ENCODE results near the gene TOR2A. TPM values are rescaled to one million over a fixed set of nuclear protein-coding genes. Genes with fewer than 3 reads are reported as not detected.

Gene TOR2A
- total RNA-seq, 4 donors from 2014 or later: 5.9 to 8.9 (median 7.6) TPM

- WGBS, 2 donors (ENCODE audit: low coverage in 1 of 2): no CpG with 5 or more reads among the region's 19 CpGs
- no peak for ATAC-seq
- Histone ChIP-seq H3K27me3 (no peaks in the 10 kb centered on the region), H3K4me1 (peaks cover 0 to 22% (median 11%) of the 10 kb centered on the region in 3 donors), H3K27ac (no peak overlapping the region), H3K4me3 (peak overlapping the region in 1 of 2 donors; percentile 78), H3K36me3 (peaks cover 0 to 13% of the 10 kb centered on the region in 2 donors), H3K9me3 (no peaks in the 10 kb centered on the region)
- TF ChIP-seq POLR2A (IDR thresholded peaks at IDR 0.05) (no peak), CTCF (IDR thresholded peaks at IDR 0.05) (no peak), EP300 (IDR thresholded peaks at IDR 0.05) (no peak), POLR2AphosphoS5 (IDR thresholded peaks at IDR 0.05) (no peak)
These were observed 20.9 kb downstream of the TOR2A start for GRCh38 chr9:127714020-127714750.

- no peak overlapping the region for H3K4me3 ChIP-seq
- H3K27me3 ChIP-seq: no peaks in the 10 kb centered on the region
- TF ChIP-seq POLR2A (IDR thresholded peaks at IDR 0.05) (no peak), EP300 (IDR thresholded peaks at IDR 0.05) (no peak), POLR2AphosphoS5 (IDR thresholded peaks at IDR 0.05) (no peak), CTCF (IDR thresholded peaks at IDR 0.05) (no peak)
- peaks cover 0 to 22% (median 11%) of the 10 kb centered on the region in 3 donors for H3K4me1 ChIP-seq
- no peak for ATAC-seq
- H3K27ac ChIP-seq: no peak overlapping the region
- H3K36me3 ChIP-seq: peaks cover 0 to 13% of the 10 kb centered on the region in 2 donors
- H3K9me3 ChIP-seq: no peaks in the 10 kb centered on the region
- 100% methylated on average over 6 of the region's 10 CpGs; no CpG with 5 or more reads in 1 of the 2 donors for WGBS, 2 donors (ENCODE audit: low coverage in 1 of 2)
These were observed 22.2 kb downstream of the TOR2A start for GRCh38 chr9:127712867-127713266.

- no peak for TF ChIP-seq POLR2AphosphoS5 (IDR thresholded peaks at IDR 0.05)
- TF ChIP-seq POLR2A (IDR thresholded peaks at IDR 0.05): no peak
- no peak for TF ChIP-seq EP300 (IDR thresholded peaks at IDR 0.05)
- no peak for TF ChIP-seq CTCF (IDR thresholded peaks at IDR 0.05)
These were observed 22.7 kb downstream of the TOR2A start for GRCh38 chr9:127712371-127712770.

GRCh38 chr9:127711831-127712274 lies 23.2 kb downstream of the TOR2A start:
- no peaks in the 10 kb centered on the region for H3K27me3 ChIP-seq
- no peak for TF ChIP-seq POLR2A (IDR thresholded peaks at IDR 0.05)
- TF ChIP-seq CTCF (IDR thresholded peaks at IDR 0.05): no peak
- no peak for TF ChIP-seq POLR2AphosphoS5 (IDR thresholded peaks at IDR 0.05)
- TF ChIP-seq EP300 (IDR thresholded peaks at IDR 0.05): no peak
- H3K9me3 ChIP-seq: no peaks in the 10 kb centered on the region
- peaks cover 0 to 13% of the 10 kb centered on the region in 2 donors for H3K36me3 ChIP-seq
- ATAC-seq: no peak
- H3K4me3 ChIP-seq: no peak overlapping the region
- WGBS, 2 donors (ENCODE audit: low coverage in 1 of 2): no CpG with 5 or more reads among the region's 11 CpGs
- no peak overlapping the region for H3K27ac ChIP-seq
- peaks cover 0 to 22% (median 11%) of the 10 kb centered on the region in 3 donors for H3K4me1 ChIP-seq

More at GRCh38 chr9:127712371-127712770, 22.7 kb downstream of the TOR2A start:
- Histone ChIP-seq H3K27me3 (no peaks in the 10 kb centered on the region), H3K9me3 (no peaks in the 10 kb centered on the region), H3K4me1 (peaks cover 0 to 22% (median 11%) of the 10 kb centered on the region in 3 donors), H3K36me3 (peaks cover 0 to 13% of the 10 kb centered on the region in 2 donors), H3K27ac (no peak overlapping the region), H3K4me3 (no peak overlapping the region)
- ATAC-seq: no peak
- WGBS, 2 donors (ENCODE audit: low coverage in 1 of 2): 70% methylated on average over 2 of the region's 11 CpGs; no CpG with 5 or more reads in 1 of the 2 donors

All from gastroesophageal sphincter (tissue), 4 donors.